22Rv1 (cell line): ENCODE results near the gene LDLRAD4.

Experiments
- H3K27ac ChIP-seq: fragments of 450-650 bp; 2 replicates; pipeline ENCODE4 v1.5.1; 2017
- CTCF ChIP-seq: fragments of 450-650 bp; IDR thresholded peaks from 2 replicates; pipeline ENCODE4 v1.5.1; 2017; ENCODE audit warnings: mild to moderate bottlenecking
- ZFX ChIP-seq: fragments of 450-650 bp; IDR thresholded peaks from 2 replicates; pipeline ENCODE4 v1.6.1; 2017; ENCODE audit warnings: antibody characterized with exemption, borderline replicate concordance

The LDLRAD4 gene

DNA sequence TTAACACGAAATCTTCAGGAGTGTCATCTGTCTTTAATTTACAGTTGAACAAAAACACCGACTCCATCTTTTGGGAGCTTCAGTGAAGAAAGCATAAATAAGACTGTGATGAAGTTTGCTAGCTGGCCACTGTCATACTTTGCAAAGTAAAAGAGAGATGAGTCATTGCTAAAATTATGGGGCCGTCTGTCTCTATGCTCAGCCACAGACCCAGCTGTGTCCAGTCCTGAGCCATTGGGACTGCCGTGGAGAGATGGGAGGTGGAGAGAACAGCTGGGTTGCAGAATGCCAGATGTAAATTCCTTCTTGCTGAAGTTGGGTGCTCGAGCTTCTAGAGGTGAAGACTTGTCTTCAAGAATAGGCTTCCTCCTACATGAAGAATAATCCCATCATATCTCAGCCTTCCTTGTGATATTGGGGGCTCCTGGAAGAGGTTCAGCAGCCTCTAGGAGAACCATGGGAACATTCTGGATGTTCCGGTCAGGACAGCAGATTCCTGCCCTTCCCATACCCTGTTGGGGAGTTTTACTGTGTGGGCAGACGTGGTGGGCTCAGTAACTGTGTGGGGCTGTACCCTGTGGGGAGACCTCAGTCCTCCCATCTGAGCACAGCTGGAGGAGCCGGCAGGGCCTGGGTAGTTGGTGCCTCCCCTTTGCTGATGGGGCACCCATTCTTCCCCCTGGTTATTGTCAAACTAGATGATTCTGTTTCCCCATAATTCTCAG lies 71.1 kb downstream of the LDLRAD4 start:
- H3K27ac ChIP-seq: no peak overlapping the region
- TF ChIP-seq CTCF (no peak), ZFX (no peak)

- no peak for TF ChIP-seq CTCF
- no peak for TF ChIP-seq ZFX
- H3K27ac ChIP-seq: no peak overlapping the region
Observed at GRCh38 chr18:13290856-13291271, 72.3 kb downstream of the LDLRAD4 start.

- no peak for TF ChIP-seq ZFX
- no peak for TF ChIP-seq CTCF
- no peak overlapping the region for H3K27ac ChIP-seq
Observed at GRCh38 chr18:13291299-13291698, 72.7 kb downstream of the LDLRAD4 start.

- TF ChIP-seq CTCF (no peak), ZFX (no peak)
- H3K27ac ChIP-seq: no peak overlapping the region
Observed at GRCh38 chr18:13291745-13292447, 73.3 kb downstream of the LDLRAD4 start.

- TF ChIP-seq ZFX: no peak
- no peak for TF ChIP-seq CTCF
- H3K27ac ChIP-seq: no peak overlapping the region
Observed at GRCh38 chr18:13292736-13293135, 74.2 kb downstream of the LDLRAD4 start.

DNA sequence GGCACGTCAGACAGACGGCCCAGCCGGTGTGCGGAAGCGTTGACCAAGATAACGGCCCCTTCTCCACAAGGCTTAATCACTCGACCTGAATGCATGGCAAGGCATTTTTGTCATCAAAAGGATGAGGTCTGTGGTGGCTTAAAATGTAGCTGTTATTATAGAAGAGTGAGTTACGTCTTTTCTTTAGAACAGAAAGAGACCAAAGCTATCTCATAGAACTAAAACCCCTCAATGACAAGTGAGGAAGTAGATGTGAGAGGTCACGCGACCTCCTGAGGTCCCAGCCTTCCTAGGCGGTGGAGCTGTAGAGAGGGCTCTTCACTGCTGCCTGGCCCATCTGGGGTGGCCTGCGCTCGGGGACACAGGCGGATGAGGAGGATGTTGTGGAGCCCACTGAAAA lies 75.7 kb downstream of the LDLRAD4 start:
- no peak overlapping the region for H3K27ac ChIP-seq
- TF ChIP-seq CTCF (no peak), ZFX (no peak)

GRCh38 chr18:13295894-13296293 lies 77.3 kb downstream of the LDLRAD4 start:
- TF ChIP-seq CTCF (no peak), ZFX (no peak)
- no peak overlapping the region for H3K27ac ChIP-seq
